Memory B cell (primary cell): ENCODE results near the gene ELMO1.

Source experiments
- ATAC-seq: fragments of 150-1000 bp; cut with Tn5 transposase; 2 replicates; pipeline ENCODE4 v1.10.0; 2021; ENCODE audit warnings: low read depth, mild to moderate bottlenecking, moderate library complexity
- DNase-seq, 2 donors: peaks; one replicate each; pipeline ENCODE4 v3.0.0; 2022; ENCODE audit warnings: low spot score in 2 of 2
- H3K27ac Mint-ChIP-seq: one replicate; pipeline ENCODE4 v1.8.0; 2022; ENCODE audit warnings: mild to moderate bottlenecking, moderate library complexity, mixed read lengths
- H3K27me3 Mint-ChIP-seq: one replicate; pipeline ENCODE4 v1.8.0; 2022; ENCODE audit warnings: mixed read lengths
- H3K36me3 Mint-ChIP-seq: one replicate; pipeline ENCODE4 v1.8.0; 2022; ENCODE audit warnings: mild to moderate bottlenecking, mixed read lengths
- H3K4me1 Mint-ChIP-seq: one replicate; pipeline ENCODE4 v1.8.0; 2022; ENCODE audit warnings: mixed read lengths
- H3K4me3 Mint-ChIP-seq: one replicate; pipeline ENCODE4 v1.8.0; 2022; ENCODE audit warnings: mild to moderate bottlenecking, moderate library complexity, mixed read lengths
- H3K9me3 Mint-ChIP-seq: one replicate; pipeline ENCODE4 v1.8.0; 2022; ENCODE audit warnings: mixed read lengths

ELMO1 gene

DNA sequence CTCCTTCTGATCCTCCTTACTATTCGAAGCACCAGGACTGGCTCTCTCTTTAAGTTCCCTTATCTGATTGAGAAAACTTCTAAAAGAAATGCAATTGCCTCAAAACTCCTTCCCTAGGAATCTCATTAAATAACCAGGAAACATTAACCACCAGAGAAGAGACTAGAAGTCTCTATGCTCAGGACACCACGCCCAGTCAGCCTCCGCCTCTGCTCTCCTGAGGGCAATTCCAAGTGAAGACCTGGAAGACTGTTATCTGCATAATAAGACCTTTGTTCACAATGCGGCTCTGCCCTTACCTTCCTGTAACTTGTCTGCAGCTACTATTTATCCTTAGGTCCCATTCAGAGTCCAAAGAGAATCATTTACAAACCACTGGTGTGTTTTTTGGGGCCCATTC lies 78.8 kb downstream of the ELMO1 start:
- Mint-ChIP-seq H3K36me3 (peaks cover 8% of the 10 kb centered on the region), H3K9me3 (peaks cover 1% of the 10 kb centered on the region), H3K27me3 (no peaks in the 10 kb centered on the region), H3K4me1 (peaks cover 29% of the 10 kb centered on the region), H3K27ac (no peak overlapping the region), H3K4me3 (no peak overlapping the region)
- no peak for ATAC-seq
- no peak for DNase-seq

DNA sequence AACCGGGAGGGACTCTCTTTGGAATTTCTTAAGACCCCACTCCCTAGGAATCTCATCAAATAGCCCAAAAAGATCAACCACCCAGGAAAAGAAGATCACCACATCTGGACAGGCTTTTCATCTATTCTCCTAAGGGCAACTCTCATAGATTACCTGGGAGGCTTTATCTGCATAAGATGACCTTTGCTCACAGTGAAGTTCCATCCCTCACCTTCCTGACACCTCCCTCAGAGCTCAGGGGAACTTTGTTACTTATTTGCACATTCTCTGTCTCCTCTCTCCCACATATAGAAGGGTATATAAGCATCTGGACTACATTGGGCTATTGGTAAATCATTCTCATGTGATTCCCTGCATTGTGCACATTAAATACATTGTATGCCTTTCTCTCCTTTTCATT lies 80.1 kb downstream of the ELMO1 start:
- Mint-ChIP-seq H3K27me3 (no peaks in the 10 kb centered on the region), H3K4me1 (peaks cover 32% of the 10 kb centered on the region)

DNA sequence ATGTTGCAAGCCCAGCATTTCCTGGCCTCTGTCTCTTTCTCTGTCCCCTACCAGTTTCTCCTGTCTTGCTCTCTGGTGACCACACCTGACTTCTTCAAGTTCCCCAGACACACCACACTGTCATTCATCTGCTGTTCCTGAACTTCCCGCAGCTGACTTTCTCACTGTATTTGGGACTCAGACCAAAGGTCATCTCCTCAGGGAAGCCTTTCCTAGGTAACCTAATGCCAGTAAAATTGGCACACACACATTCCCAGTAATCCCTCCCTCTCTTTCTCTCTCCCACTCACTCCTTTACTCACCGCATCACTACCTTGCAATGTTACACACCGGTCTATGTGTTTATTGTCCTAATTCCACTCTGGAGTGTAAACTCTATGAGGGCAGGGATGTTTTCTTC lies 81.7 kb downstream of the ELMO1 start:
- Mint-ChIP-seq H3K36me3 (peaks cover 10% of the 10 kb centered on the region), H3K27me3 (no peaks in the 10 kb centered on the region), H3K9me3 (peaks cover 1% of the 10 kb centered on the region), H3K4me3 (no peak overlapping the region), H3K27ac (no peak overlapping the region), H3K4me1 (peaks cover 36% of the 10 kb centered on the region)
- ATAC-seq (no peak), DNase-seq (no peak)

More for the DNA sequence above, 80.1 kb downstream of the ELMO1 start:
- Mint-ChIP-seq H3K27ac (no peak overlapping the region), H3K4me3 (no peak overlapping the region), H3K36me3 (peaks cover 8% of the 10 kb centered on the region), H3K9me3 (peaks cover 1% of the 10 kb centered on the region)
- ATAC-seq (no peak), DNase-seq (no peak)

DNA sequence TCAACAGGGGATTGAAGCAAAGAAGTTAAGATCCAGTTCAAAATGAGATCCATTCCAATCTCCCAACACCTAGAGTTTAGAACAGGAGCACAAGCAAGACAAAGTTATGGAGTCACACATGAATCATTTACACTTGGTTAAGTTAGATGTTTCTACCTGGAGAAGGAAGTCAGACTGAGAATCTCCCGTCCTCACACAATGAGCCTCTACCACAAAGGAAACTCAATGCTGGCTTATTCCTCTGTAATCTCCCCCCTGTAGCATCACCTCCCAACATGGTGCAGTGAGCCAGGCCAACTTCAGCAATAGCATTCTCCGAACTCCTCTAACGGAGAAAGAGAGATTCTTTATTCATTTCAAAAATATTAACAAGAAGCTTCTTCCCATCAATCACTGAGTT lies 82.2 kb downstream of the ELMO1 start:
- H3K4me3 Mint-ChIP-seq = no peak overlapping the region
- H3K27me3 Mint-ChIP-seq = no peaks in the 10 kb centered on the region
- H3K4me1 Mint-ChIP-seq = peaks cover 34% of the 10 kb centered on the region
- DNase-seq (no peak), ATAC-seq (no peak)
- peaks cover 1% of the 10 kb centered on the region for H3K9me3 Mint-ChIP-seq
- peaks cover 10% of the 10 kb centered on the region for H3K36me3 Mint-ChIP-seq
- H3K27ac Mint-ChIP-seq = no peak overlapping the region

DNA sequence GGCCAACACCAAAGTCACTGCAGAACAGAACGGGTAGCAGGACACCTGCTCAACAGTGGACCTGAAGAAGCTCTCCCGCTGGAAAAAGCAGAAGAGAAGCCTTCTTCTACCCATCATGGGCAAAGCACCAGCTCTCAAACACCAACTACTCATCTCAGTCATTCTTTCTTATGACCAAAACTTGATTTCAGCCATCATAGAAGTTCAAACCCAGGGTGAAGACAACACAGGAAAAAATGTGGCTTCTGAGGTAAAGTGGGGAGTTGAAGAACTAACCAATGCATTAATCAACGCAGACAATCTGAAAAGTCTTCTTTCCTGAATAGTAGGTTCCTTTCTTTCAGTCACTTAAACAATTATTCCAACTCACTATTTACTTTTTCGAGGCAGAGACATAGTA lies 83.3 kb downstream of the ELMO1 start:
- H3K27me3 Mint-ChIP-seq = no peaks in the 10 kb centered on the region
- H3K36me3 Mint-ChIP-seq = peaks cover 10% of the 10 kb centered on the region
- H3K9me3 Mint-ChIP-seq = peaks cover 1% of the 10 kb centered on the region
- peaks cover 33% of the 10 kb centered on the region for H3K4me1 Mint-ChIP-seq
- ATAC-seq (no peak), DNase-seq (no peak)
- H3K27ac Mint-ChIP-seq = no peak overlapping the region
- no peak overlapping the region for H3K4me3 Mint-ChIP-seq

DNA sequence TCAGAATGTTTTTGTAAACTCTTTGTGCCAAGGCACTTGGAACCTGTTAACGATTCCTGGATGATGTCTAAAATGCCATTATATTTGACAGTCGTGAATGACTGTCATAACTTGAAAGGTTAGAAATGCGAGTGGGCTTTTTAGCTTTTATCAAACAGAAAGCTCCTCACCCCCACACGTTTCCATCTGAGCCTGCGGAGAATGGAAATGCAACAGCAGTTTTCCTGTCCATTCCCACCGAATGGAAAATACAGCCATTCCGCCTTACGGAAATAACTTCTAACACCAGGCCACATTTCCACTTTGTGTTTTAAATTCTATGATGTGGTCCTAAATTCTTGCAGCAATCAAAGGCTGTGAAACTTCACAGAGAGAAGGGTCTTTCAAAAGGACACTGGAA lies 83.8 kb downstream of the ELMO1 start:
- no peak for DNase-seq
- H3K27me3 Mint-ChIP-seq = no peaks in the 10 kb centered on the region
- ATAC-seq = no peak
- H3K36me3 Mint-ChIP-seq = peaks cover 6% of the 10 kb centered on the region
- peaks cover 1% of the 10 kb centered on the region for H3K9me3 Mint-ChIP-seq
- no peak overlapping the region for H3K4me3 Mint-ChIP-seq
- H3K27ac Mint-ChIP-seq = no peak overlapping the region
- H3K4me1 Mint-ChIP-seq = peaks cover 29% of the 10 kb centered on the region

DNA sequence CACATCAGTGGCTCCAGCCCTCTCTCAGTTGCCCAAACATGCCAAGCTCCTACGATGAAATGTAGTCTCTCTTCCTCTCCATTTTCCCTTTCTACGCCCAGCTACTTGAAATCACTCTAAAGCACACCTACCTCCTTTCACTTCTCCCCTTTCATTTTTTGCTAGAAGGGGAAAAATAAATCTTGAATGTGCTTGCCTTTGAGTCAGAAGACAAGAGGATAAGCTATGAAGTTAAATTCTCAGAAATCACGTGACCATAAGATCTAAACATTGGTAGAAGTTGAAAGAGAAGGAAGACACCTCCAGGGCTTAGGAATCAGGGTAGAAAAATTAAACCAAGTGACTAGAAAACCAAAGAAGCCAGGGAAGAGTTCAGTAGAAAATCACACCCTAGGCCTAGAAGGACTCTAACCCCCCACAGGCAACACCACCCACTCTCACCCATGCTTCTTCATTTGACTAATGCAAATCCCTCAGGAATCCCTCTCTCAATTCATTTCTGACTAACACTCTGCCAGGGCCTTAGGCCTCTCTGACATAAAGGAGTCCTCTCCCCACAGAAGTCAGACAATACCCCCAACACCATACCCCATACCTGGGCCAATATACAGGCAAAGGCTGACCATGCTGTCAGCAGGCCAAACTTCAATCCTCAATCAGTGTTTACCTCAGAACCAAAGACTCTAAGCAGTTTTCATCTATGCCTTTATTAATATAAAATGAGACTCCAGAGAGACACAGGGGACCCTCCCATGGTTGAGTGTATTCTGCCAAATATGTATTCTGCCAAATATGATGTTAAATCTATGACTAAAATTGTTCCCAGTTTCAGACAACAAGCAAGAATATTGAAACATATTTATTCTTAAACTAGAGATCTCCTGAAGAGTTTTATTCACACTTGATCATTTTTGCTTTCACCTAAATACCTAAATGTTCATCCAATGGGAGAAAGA lies 84.8 kb downstream of the ELMO1 start:
- peaks cover 28% of the 10 kb centered on the region for H3K4me1 Mint-ChIP-seq
- no peaks in the 10 kb centered on the region for H3K27me3 Mint-ChIP-seq
- DNase-seq (no peak), ATAC-seq (no peak)
- no peak overlapping the region for H3K4me3 Mint-ChIP-seq
- H3K9me3 Mint-ChIP-seq = peaks cover 1% of the 10 kb centered on the region
- peaks cover 6% of the 10 kb centered on the region for H3K36me3 Mint-ChIP-seq
- H3K27ac Mint-ChIP-seq = peak overlapping the region; percentile 22

DNA sequence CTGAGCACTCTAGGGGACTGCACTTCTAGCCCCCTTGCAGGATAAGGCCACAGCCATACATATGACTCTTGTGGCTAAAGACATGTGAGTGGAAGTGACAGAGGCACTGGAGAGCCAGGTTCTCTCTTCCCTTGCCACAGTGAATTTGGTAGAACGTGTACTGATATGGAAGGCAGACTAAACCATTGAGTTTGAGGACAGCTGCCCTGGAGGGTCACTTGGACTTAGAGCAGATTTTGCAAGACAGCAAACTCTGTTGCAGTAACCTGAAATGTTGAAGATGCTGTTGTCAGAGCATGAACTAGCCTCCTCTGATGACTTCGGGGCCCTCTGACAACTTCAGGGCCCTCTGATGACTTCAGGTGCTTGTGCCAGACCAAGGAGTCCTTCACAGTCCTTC lies 85.9 kb downstream of the ELMO1 start:
- peaks cover 1% of the 10 kb centered on the region for H3K9me3 Mint-ChIP-seq
- H3K4me3 Mint-ChIP-seq = no peak overlapping the region
- no peak for ATAC-seq
- H3K36me3 Mint-ChIP-seq = peaks cover 6% of the 10 kb centered on the region
- H3K27me3 Mint-ChIP-seq = no peaks in the 10 kb centered on the region
- no peak overlapping the region for H3K27ac Mint-ChIP-seq
- DNase-seq = no peak
- H3K4me1 Mint-ChIP-seq = peaks cover 29% of the 10 kb centered on the region

DNA sequence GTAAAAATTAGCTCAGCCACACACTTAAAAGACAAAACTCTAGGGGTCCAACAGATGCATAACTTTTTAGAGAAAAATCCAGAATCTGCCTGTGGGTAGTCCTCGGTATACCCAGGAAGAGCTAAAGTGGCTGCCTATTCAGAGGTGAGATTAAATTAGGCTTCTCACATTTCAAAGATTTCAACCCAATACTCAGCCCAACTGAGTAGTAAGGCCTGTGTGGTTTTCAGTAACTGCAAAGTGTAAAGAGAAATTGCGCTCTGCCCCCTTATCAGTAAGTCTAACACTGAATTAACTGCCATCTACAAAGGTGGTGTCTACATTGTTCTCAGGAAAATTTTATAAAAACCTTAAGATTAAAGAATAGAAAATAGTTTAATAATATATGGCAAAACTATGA lies 88.2 kb downstream of the ELMO1 start:
- H3K9me3 Mint-ChIP-seq = no peaks in the 10 kb centered on the region
- ATAC-seq (no peak), DNase-seq (no peak)
- H3K4me1 Mint-ChIP-seq = peaks cover 30% of the 10 kb centered on the region
- peaks cover 5% of the 10 kb centered on the region for H3K36me3 Mint-ChIP-seq
- no peaks in the 10 kb centered on the region for H3K27me3 Mint-ChIP-seq
- H3K4me3 Mint-ChIP-seq = no peak overlapping the region
- no peak overlapping the region for H3K27ac Mint-ChIP-seq

DNA sequence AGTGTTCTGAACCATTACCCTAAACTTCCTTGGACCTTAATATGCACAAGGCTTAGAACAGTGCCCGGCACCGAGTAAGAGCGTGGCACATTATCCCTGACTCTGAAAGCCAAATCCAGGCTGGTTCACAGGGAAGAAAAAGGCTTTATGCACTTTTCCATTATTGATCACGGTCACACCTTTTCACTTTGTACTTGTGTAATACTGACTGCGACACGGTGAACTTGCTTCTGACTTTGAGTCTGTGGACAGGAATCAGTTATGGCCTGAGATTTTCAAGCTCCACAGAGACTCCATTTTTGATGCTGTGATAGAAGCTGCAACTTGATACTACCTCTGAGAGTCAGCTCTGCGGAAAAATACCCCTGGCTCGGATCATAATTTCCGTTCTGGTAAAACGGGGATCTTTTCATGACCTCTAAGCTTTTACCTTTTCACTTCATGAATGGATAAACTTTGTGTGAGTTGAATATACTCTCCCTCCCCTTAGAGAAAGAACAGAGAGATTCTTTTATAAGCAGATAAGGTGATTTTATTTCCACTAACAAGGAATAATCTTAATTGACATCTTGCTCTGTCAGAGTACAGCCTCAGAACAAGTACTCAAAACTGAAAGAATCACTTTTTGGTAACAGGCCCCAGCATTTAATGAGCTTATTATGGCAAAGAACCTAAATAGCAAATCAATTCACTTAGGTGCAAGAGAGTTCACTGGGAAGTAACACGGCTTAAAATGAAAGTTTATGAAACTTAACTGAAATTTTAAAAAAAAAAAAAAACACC lies 88.8 kb downstream of the ELMO1 start:
- Mint-ChIP-seq H3K36me3 (peaks cover 5% of the 10 kb centered on the region), H3K27me3 (no peaks in the 10 kb centered on the region), H3K4me3 (no peak overlapping the region), H3K9me3 (no peaks in the 10 kb centered on the region), H3K27ac (no peak overlapping the region), H3K4me1 (peaks cover 36% of the 10 kb centered on the region)
- DNase-seq (no peak), ATAC-seq (no peak)

DNA sequence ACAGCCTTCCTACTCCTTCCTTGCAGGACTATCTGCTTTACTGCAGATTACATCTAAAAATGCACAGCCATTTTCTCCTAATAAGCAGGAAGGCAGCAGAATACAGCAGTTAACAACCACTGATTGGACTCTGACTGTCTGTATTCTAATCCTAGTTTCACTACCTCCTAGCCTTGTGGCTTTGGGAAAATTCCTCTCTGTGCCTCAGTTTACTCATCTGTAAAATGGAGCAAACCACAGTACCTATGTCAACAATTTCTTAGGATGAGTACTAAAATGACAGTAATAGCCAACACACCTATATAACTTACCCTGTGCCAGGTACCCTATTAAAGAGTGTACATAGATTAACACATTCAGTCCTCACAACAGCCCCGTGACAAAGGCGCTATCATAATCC lies 89.5 kb downstream of the ELMO1 start:
- Mint-ChIP-seq H3K4me3 (no peak overlapping the region), H3K36me3 (peaks cover 5% of the 10 kb centered on the region), H3K4me1 (peaks cover 41% of the 10 kb centered on the region), H3K27me3 (no peaks in the 10 kb centered on the region), H3K27ac (no peak overlapping the region), H3K9me3 (no peaks in the 10 kb centered on the region)
- DNase-seq (no peak), ATAC-seq (no peak)

DNA sequence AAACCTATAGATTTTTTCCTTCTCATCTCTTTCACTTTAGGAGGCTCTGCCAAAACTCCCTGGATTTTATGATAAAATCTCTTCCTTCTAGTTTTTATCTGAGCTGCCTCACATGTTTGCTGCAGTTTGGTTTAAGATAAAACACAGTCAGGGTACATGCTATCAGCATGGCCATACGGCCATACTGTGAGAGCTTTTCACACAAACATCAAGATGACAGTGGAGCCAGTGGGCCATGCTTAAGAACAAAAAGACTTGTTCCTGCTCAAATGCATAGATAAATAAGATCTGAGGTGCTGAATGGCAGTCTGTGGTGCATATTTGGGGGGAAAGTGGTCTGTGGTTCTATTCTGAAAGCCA lies 91.0 kb downstream of the ELMO1 start:
- DNase-seq (no peak), ATAC-seq (no peak)
- no peaks in the 10 kb centered on the region for H3K27me3 Mint-ChIP-seq
- peaks cover 41% of the 10 kb centered on the region for H3K4me1 Mint-ChIP-seq
- peak overlapping the region; percentile 82 for H3K27ac Mint-ChIP-seq
- no peaks in the 10 kb centered on the region for H3K36me3 Mint-ChIP-seq
- H3K4me3 Mint-ChIP-seq = no peak overlapping the region
- H3K9me3 Mint-ChIP-seq = no peaks in the 10 kb centered on the region

DNA sequence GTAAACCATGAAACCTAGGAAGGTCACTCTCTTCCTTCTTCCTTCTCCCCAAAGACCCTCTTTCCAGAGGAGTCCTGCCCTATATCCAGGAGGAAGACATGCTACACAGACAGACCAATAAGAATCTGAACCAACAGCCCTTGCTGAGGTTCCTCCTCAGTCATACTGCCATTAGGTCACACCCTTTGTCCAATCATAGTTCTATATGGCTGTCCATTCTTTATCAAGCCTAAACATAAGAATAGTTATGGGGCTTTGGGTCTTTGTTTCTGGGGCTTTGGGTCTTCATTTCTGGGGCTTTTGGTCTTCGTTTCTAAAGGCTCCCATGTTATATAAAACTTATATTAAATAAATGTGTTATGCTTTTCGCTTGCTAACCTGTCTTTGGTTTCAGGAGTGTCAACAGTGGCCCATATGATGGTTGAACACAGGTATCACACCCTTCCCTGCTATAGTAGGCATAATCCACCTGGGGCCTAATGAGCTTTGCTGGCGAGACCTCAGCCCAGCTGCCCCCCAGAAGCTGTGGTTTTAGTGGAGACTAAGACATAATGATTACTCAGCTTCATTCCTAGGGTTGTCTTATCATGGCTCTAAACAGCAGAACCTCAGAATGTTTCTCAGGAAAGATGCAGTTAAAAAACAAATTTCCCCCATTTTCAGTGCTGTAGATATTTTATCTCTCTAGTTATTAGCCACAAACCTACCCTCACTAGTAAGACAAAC lies 91.6 kb downstream of the ELMO1 start:
- no peak overlapping the region for H3K4me3 Mint-ChIP-seq
- no peaks in the 10 kb centered on the region for H3K27me3 Mint-ChIP-seq
- no peaks in the 10 kb centered on the region for H3K36me3 Mint-ChIP-seq
- H3K27ac Mint-ChIP-seq = peak overlapping the region; percentile 82
- no peaks in the 10 kb centered on the region for H3K9me3 Mint-ChIP-seq
- peaks cover 40% of the 10 kb centered on the region for H3K4me1 Mint-ChIP-seq
- ATAC-seq (no peak), DNase-seq (no peak)

DNA sequence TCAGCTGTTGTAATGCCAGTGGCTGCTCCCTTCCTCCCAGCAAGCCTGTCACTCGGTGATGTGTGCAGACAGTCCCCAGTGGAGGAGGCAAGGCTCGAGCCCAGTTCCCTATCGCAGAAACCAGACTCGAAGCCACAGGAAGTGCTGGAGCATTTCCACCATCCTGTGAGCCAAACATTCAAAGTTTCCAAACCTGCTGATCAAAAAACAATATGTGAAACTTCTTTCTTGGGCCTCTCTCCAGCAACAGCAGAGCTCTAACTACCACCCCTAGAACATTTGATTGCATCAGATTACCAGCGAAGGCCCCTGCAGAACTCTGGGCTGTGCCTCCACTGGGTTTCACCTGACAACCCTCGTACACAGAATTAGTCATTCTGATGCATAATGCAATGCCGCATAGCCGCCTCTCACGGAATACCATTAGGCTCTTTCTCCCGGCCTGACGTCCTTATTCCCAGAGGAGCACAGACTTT lies 94.0 kb downstream of the ELMO1 start:
- H3K36me3 Mint-ChIP-seq = no peaks in the 10 kb centered on the region
- ATAC-seq = no peak
- no peaks in the 10 kb centered on the region for H3K27me3 Mint-ChIP-seq
- peak overlapping the region; percentile 84 for H3K27ac Mint-ChIP-seq
- H3K4me3 Mint-ChIP-seq = peak overlapping the region; percentile 58
- no peak for DNase-seq
- H3K4me1 Mint-ChIP-seq = peaks cover 54% of the 10 kb centered on the region
- H3K9me3 Mint-ChIP-seq = no peaks in the 10 kb centered on the region
